Right lobe of liver (tissue), 6 donors: ENCODE data around the gene CARMIL1. TPM values are rescaled to one million over a fixed set of nuclear protein-coding genes. Genes with fewer than 3 reads are reported as not detected.
"Not testable (repeated sequence)": the region's sequence is repeated elsewhere in the genome, so short reads cannot be mapped to it uniquely, and the experiment has no call there.

Source experiments
- ATAC-seq, 4 donors: fragments of 200-7000 bp; cut with Tn5 transposase; one replicate each; pipeline ENCODE4 v1.9.1; 2020; ENCODE audit warnings: mild to moderate bottlenecking in 4 of 4, moderate library complexity in 4 of 4
- DNase-seq, 3 donors: peaks; one replicate each; pipeline ENCODE4 v3.0.0-alpha.2; 2020
- H3K27ac ChIP-seq, 3 donors: fragments of 200-600 bp; one replicate each; pipeline ENCODE4 v1.8.0; 2022
- H3K27me3 ChIP-seq, 2 donors: fragments of 200-600 bp; one replicate each; pipeline ENCODE4 v1.8.0; 2022
- H3K36me3 ChIP-seq, 4 donors: fragments of 200-600 bp; sonication (generic) in 1 of 4; one replicate each; pipeline versions ENCODE4 v1.5.1 to v1.8.0; 2017 to 2022; ENCODE audit warnings: control low read depth in 1 of 4
- H3K4me1 ChIP-seq, 4 donors: fragments of 200-600 bp; sonication (generic) in 1 of 4; one replicate each; pipeline versions ENCODE4 v1.5.1 to v1.8.0; 2017 to 2022; ENCODE audit warnings: control low read depth in 1 of 4
- H3K4me3 ChIP-seq, 3 donors: fragments of 200-600 bp; one replicate each; pipeline ENCODE4 v1.8.0; 2022
- H3K9me3 ChIP-seq, 4 donors: fragments of 200-600 bp; sonication (generic) in 1 of 4; one replicate each; pipeline versions ENCODE4 v1.5.1 to v1.8.0; 2017 to 2022; ENCODE audit warnings: control low read depth in 1 of 4
- CTCF ChIP-seq, 4 donors: fragments of 200-600 bp in 3 of 4; fragments of 450-650 bp in 1 of 4; IDR thresholded peaks; one replicate each; pipeline versions ENCODE4 v1.5.1 to v1.8.0; 2016 to 2022; ENCODE audit warnings: antibody characterized with exemption in 4 of 4, mild to moderate bottlenecking in 2 of 4
- POLR2A ChIP-seq: fragments of 450-650 bp; IDR thresholded peaks from one replicate; pipeline ENCODE4 v1.6.1; 2017; ENCODE audit warnings: antibody characterized with exemption, mild to moderate bottlenecking
- WGBS: methylation state at CpG from one replicate; pipeline ENCODE4 v1.1.6; 2018; ENCODE audit warnings: low coverage, low lambda C conversion rate; ENCODE audit not compliant: insufficient coverage; ENCODE audit errors: missing lambda C conversion rate; 5-methylcytosine and 5-hydroxymethylcytosine counted together
- intact Hi-C, 2 donors: fragments of 100-400 bp; cut with DNase I; formaldehyde crosslinking; loops; one replicate each; pipeline versions ENCODE4 v1.11.2 to v1.14.1; 2022
- total RNA-seq, 6 experiments: library from RNA; depleted of rRNA in 2 of 6; stranded (reverse); fragments of >200 nt in 2 of 6; fragmentation: NEBNext Ultra II Directional in 3 of 6; extraction: Animal tissue kit (Norgen Biotek cat#: 25700) in 3 of 6; gene quantifications; one replicate each; pipeline versions ENCODE4 v1.1.0 to v1.2.4, GENCODE V29; 2016 to 2023
- donor health status: DM: no; HTN: yes; CAD: no.
- donor health status: DM: no; HTN: no; CAD: no.
- donor health status: DM: no; HTN: no; CAD: no.
- donor health status: DM: no; HTN: yes; CAD: no.
- donor health status: DM: no; HTN: yes; CAD: no.

CARMIL1 gene
- total RNA-seq, 6 experiments from 2014 or later = 3.3 to 8.6 (median 4.6) TPM

DNA sequence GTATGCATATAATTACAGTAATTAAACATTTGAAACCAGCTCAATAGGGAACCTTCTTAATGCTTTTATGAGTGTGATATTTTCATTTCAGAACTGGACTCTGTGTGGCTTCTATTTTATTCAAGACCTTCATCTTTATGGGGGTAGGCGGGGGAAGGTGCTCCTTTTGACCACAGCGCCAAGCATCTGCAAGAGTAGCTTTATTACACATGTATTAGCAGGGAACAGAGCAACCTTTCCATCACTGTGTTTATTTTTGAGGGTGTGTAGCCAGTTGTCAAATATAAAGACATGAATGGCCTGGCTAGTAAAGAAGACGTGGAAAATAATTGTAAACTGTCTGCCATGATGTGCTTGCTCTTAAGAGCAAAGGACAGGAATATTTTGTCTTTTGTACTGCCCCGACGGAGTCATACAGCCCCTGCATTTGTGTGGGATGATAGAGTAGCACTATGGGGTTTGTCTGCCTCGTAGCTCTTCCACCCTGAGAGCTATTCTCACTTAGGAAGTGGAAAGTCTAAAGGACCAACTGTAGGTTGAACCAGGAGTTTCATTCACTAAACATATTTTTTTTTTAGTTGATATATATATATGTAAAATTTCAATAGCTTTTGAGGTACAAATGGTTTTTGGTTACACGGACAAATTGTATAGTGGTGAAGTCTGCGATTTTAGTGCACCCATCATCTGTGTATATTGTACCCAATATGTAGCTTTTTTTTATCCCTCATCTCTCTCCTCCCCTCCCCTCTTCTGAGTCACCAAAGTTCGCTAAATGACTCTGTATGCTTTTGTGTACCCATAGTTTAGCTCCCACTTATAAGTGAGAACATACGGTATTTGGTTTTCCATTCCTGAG is 91.2 kb downstream of the CARMIL1 start:
- no peaks in the 10 kb centered on the region for H3K9me3 ChIP-seq
- H3K4me1 ChIP-seq = peaks cover 0 to 19% (median 4%) of the 10 kb centered on the region in 4 donors
- DNase-seq = no peak
- WGBS = 77% methylated on average over 7 of the region's 10 CpGs
- H3K27me3 ChIP-seq = no peaks in the 10 kb centered on the region
- H3K36me3 ChIP-seq = no peaks in the 10 kb centered on the region
- ATAC-seq = no peak
- peak overlapping the region in 1 of 3 donors; percentile 77 for H3K27ac ChIP-seq
- H3K4me3 ChIP-seq = no peak overlapping the region
- no peak for TF ChIP-seq CTCF (IDR thresholded peaks at IDR 0.05)
- TF ChIP-seq POLR2A = no peak
- intact Hi-C loops = no loop called here

DNA sequence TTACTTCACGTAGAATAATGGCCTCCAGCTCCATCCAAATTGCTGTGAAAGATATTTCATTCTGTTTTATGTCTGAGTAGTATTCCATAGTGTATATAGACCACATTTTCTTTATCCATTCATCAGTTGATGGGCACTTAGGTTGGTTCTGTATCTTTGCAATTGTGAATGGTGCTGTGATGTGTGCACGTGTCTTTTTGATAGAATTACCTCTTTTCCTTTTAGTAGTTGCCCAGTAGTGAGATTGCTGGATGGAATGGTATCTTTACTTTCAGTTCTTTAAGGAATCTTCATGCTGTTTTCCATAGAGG is 91.8 kb downstream of the CARMIL1 start:
- 100% methylated on average over 2 of the region's 2 CpGs for WGBS
- Histone ChIP-seq H3K9me3 (no peaks in the 10 kb centered on the region), H3K4me1 (peaks cover 0 to 19% (median 4%) of the 10 kb centered on the region in 4 donors), H3K27me3 (no peaks in the 10 kb centered on the region), H3K27ac (no peak overlapping the region), H3K36me3 (no peaks in the 10 kb centered on the region), H3K4me3 (no peak overlapping the region)
- DNase-seq (no peak), ATAC-seq (no peak)
- TF ChIP-seq CTCF (IDR thresholded peaks at IDR 0.05) (no peak), POLR2A (no peak)
- intact Hi-C loops = no loop called here

GRCh38 chr6:25375125-25375524 is 96.0 kb downstream of the CARMIL1 start:
- DNase-seq (no peak), ATAC-seq (no peak)
- no peak overlapping the region for H3K4me3 ChIP-seq
- no peak overlapping the region for H3K27ac ChIP-seq
- no peaks in the 10 kb centered on the region for H3K9me3 ChIP-seq
- no peaks in the 10 kb centered on the region for H3K4me1 ChIP-seq
- intact Hi-C loops = no loop called here
- H3K27me3 ChIP-seq = no peaks in the 10 kb centered on the region
- no peaks in the 10 kb centered on the region for H3K36me3 ChIP-seq
- WGBS = 100% methylated on average over 1 of the region's 1 CpG
- TF ChIP-seq CTCF (IDR thresholded peaks at IDR 0.05) = no peak
- TF ChIP-seq POLR2A = no peak

DNA sequence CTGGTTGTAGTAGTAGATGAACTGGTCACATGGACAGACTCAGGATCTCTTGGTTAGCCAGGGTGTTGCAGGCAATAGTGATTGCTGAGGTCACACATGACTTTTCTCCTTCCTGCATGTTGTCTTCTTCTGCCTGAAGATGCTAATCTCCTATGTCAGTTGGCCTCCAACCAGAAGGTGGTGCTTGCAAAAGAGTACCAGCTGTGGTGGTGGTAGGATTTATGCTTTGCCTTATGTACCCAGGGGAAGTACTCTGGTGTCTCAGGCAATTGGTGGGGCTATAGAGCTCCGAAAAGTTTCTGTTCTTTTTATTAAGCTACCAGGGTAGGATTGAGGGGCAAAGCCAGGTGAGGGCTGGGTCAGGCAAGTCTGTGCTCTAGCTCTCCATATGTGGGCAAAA is 98.5 kb downstream of the CARMIL1 start:
- WGBS = 67% methylated on average over 1 of the region's 1 CpG
- ATAC-seq = no peak
- Histone ChIP-seq H3K36me3 (no peaks in the 10 kb centered on the region), H3K4me1 (no peaks in the 10 kb centered on the region), H3K4me3 (no peak overlapping the region), H3K9me3 (no peaks in the 10 kb centered on the region), H3K27me3 (no peaks in the 10 kb centered on the region), H3K27ac (no peak overlapping the region)
- intact Hi-C loops = no loop called here
- no peak for TF ChIP-seq POLR2A
- DNase-seq = no peak

DNA sequence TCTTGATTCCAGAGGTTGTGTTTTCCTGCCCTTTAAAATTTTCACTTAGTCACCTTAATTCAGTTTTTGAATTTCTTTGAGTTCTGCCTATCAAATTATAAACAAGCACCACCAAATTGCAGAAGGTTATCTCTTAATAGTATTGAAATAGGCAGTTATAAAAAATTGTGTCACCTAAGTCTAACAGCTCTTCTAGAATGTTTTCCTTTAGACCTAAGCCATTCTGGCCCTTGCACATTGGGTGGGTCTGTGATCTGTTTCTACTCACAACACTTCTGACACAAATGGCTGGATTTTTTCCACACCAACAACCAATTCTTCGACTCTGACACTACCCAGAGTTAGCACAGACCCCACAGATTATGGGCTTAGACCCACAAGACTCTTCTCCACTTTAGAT is 101.9 kb downstream of the CARMIL1 start:
- no peak overlapping the region for H3K4me3 ChIP-seq
- TF ChIP-seq CTCF (IDR thresholded peaks at IDR 0.05) (no peak), POLR2A (no peak)
- H3K9me3 ChIP-seq = no peaks in the 10 kb centered on the region
- no peaks in the 10 kb centered on the region for H3K36me3 ChIP-seq
- no peak for ATAC-seq
- intact Hi-C loops = no loop called here
- 60% methylated on average over 1 of the region's 1 CpG for WGBS
- DNase-seq = no peak
- no peaks in the 10 kb centered on the region for H3K4me1 ChIP-seq
- no peak overlapping the region for H3K27ac ChIP-seq
- no peaks in the 10 kb centered on the region for H3K27me3 ChIP-seq

GRCh38 chr6:25382476-25382875 is 103.3 kb downstream of the CARMIL1 start:
- intact Hi-C loops, DNase-seq: not testable (repeated sequence)

More at GRCh38 chr6:25382476-25382875, 103.3 kb downstream of the CARMIL1 start:
- not testable (repeated sequence) for H3K36me3 ChIP-seq, H3K27me3 ChIP-seq, H3K27ac ChIP-seq, H3K4me1 ChIP-seq, H3K9me3 ChIP-seq, H3K4me3 ChIP-seq, ATAC-seq
- 41% methylated on average over 5 of the region's 8 CpGs for WGBS
